Measurements from ENCODE around the gene NFIC. TPM values are rescaled to one million over a fixed set of nuclear protein-coding genes. Genes with fewer than 3 reads are reported as not detected.

Gene NFIC
- total and polyA plus RNA-seq, 10 of the 15 experiments (the other 5 are each of a cell fraction or from before 2014, with no cell fraction given), result 0.71 to 53.5 (median 10.2) TPM

GRCh38 chr19:3466635-3467034, 100.3 kb downstream of the NFIC start:
- Histone ChIP-seq H3K36me3 (ENCODE audit: control insufficient read depth in 2 of 2, insufficient read depth in 2 of 2, low read length in 1 of 2) (no peaks in the 10 kb centered on the region; a peak in 2 of 4 replicates), H3K27ac (ENCODE audit: control insufficient read depth, insufficient read depth) (no peak overlapping the region), H3K4me3 (no peak overlapping the region), H2AFZ (ENCODE audit: control insufficient read depth, low read depth, low read length) (no peak overlapping the region), H4K20me1 (ENCODE audit: control insufficient read depth, insufficient read depth) (peaks cover 2% of the 10 kb centered on the region; the same call in 1 of the 2 replicates), H3K9ac (ENCODE audit: control insufficient read depth, insufficient read depth, low read length) (no peak overlapping the region), H3K4me1 (ENCODE audit: control insufficient read depth, insufficient read depth, low read length) (no peaks in the 10 kb centered on the region), H3K9me3 (replicated peaks; ENCODE audit: control insufficient read depth, insufficient read depth, low read length) (no peaks in the 10 kb centered on the region), H3K27me3 (replicated peaks in 1 of 2; ENCODE audit: control insufficient read depth in 2 of 2, insufficient read depth in 2 of 2, low read length in 1 of 2) (no peaks in the 10 kb centered on the region), H3K4me2 (ENCODE audit: control insufficient read depth, insufficient read depth) (no peak overlapping the region), H3K79me2 (ENCODE audit: control insufficient read depth, insufficient read depth, low read length) (no peaks in the 10 kb centered on the region)
- in situ Hi-C loops (cut with MboI) (no loop called here), intact Hi-C loops (cut with micrococcal nuclease; ENCODE audit: unreplicated experiment) (no loop called here)
- 78% methylated on average over 9 of the region's 9 CpGs for WGBS (ENCODE audit: insufficient coverage, insufficient replicate concordance, low lambda C conversion rate, missing lambda C conversion rate)
- FAIRE-seq (no peak), ATAC-seq (no peak), DNase-seq (ENCODE audit: low read depth, low spot score) (no peak)
- ChIA-PET SMC1A (ENCODE audit: uncharacterized antibody, unreplicated experiment) (interaction anchor here (0.7 kb wide), 1 partner anchor 29 kb away, joined by 3 read pairs; no protein-coding TSS in a partner anchor), POLR2A (no interaction called here), CTCF (interaction anchor here (1.0 kb wide), 1 partner anchor 101 kb away, joined by 4 read pairs; no protein-coding TSS in a partner anchor), RAD21 (ENCODE audit: unreplicated experiment) (interaction anchor here (0.6 kb wide), 1 partner anchor 268 kb away, joined by 3 read pairs; no protein-coding TSS in a partner anchor)
- BruUV-seq (replicated peaks), result no TSS peak
- TF ChIP-seq PAX8 (IDR thresholded peaks at IDR 0.05) (no peak), SREBF1 (IDR thresholded peaks at IDR 0.05; ENCODE audit: low read length) (no peak), MEF2B (IDR thresholded peaks at IDR 0.05; ENCODE audit: partially characterized antibody, poor library complexity, severe bottlenecking) (no peak), ZNF384 (IDR thresholded peaks at IDR 0.05; ENCODE audit: borderline replicate concordance, low read depth, low read length) (no peak), CREM (IDR thresholded peaks at IDR 0.05; ENCODE audit: low read depth) (no peak), SMAD1 (IDR thresholded peaks at IDR 0.05; ENCODE audit: low read depth, partially characterized antibody) (no peak), SUZ12 (IDR thresholded peaks at IDR 0.05; ENCODE audit: unreplicated experiment) (no peak), NRF1 (conservative IDR thresholded peaks at IDR 0.05; ENCODE audit: low read depth, low read length) (no peak), ZNF592 (IDR thresholded peaks at IDR 0.05) (no peak), YBX1 (IDR thresholded peaks at IDR 0.05) (no peak), SMARCA5 (IDR thresholded peaks at IDR 0.05) (no peak), SMAD5 (IDR thresholded peaks at IDR 0.05; ENCODE audit: low read depth) (no peak), KDM1A (IDR thresholded peaks at IDR 0.05; ENCODE audit: borderline replicate concordance) (no peak), BACH1 (IDR thresholded peaks at IDR 0.05; ENCODE audit: borderline replicate concordance) (no peak), TAF1 (IDR thresholded peaks at IDR 0.05; ENCODE audit: borderline replicate concordance, low read depth, low read length) (no peak), TARDBP (IDR thresholded peaks at IDR 0.05; ENCODE audit: borderline replicate concordance) (no peak)
